ENCODE results near the gene FCN1.

Gene FCN1

DNA sequence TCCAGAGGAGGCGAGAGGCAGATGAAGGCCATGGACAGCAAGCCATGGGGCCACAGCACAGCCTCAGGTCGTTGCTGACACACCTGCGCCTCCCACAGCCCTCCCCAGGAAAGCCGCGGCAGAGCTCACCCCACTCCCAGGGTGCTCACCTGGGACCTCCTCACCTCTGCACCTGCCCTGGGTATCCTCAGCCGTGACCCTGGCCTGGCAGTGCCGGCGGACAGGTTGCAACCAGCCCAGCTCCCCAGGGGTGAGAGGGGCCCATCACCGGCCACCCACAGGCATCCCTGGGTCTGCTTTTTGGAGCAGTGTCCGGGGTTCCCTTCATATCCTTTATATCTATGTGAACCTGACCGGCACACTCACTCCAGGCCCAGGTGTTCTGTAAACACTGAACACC is 30.4 kb upstream of the FCN1 start:
- Histone ChIP-seq H3K4me3 (no peak overlapping the region), H3K36me3 (ENCODE audit: insufficient read depth, low read length) (no peaks in the 10 kb centered on the region), H3K9ac (ENCODE audit: insufficient read length) (no peak overlapping the region), H3K27ac (no peak overlapping the region), H3K9me3 (ENCODE audit: low read depth, low read length) (no peaks in the 10 kb centered on the region)
- no peak for DNase-seq (ENCODE audit: low read depth, low spot score)
- TF ChIP-seq EZH2 (IDR thresholded peaks at IDR 0.05) (no peak), POLR2AphosphoS5 (IDR thresholded peaks at IDR 0.05; ENCODE audit: borderline replicate concordance, low read depth, low read length) (no peak), FOXP2 (optimal IDR thresholded peaks at IDR 0.05; ENCODE audit: control extremely low read depth, extremely low read length, insufficient read depth) (no peak)

DNA sequence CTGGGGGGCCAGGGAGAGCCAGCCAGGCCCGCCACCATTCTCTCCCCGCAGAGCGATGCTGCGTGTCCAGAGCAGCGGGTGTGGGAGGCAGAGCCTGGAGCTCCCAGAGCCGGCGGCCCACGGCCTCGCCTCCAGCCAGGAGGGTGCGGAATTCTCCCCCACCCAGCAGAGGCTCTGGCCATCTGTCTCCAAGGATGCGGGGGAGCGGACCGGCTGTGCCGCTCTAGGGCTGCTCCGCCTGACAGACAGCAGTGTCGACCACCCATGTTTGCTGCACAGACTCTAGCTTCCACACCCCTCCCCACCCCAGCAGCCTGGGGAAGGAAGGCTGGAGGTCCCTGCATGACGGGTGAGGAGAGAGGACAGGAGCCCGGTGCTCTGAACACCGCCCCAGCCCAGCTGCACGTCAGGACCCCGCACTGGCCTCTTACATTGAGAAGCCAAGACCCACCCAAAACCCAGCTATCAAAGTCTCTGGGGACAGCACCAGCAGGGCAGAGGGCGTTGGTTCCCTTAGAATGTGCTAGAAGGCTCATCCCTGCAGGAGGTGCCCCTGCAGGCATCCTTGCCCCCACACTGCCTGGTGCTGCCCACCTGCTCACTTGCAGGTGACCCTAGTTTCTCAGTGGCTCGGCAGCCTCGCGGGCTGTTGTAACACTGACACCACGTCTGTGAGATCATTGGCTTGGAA is 29.7 kb upstream of the FCN1 start:
- TF ChIP-seq POLR2AphosphoS5 (IDR thresholded peaks at IDR 0.05; ENCODE audit: borderline replicate concordance, low read depth, low read length) (no peak), EZH2 (IDR thresholded peaks at IDR 0.05) (no peak), FOXP2 (optimal IDR thresholded peaks at IDR 0.05; ENCODE audit: control extremely low read depth, extremely low read length, insufficient read depth) (no peak)
- Histone ChIP-seq H3K4me3 (no peak overlapping the region), H3K27ac (no peak overlapping the region), H3K9ac (ENCODE audit: insufficient read length) (no peak overlapping the region), H3K9me3 (ENCODE audit: low read depth, low read length) (no peaks in the 10 kb centered on the region), H3K36me3 (ENCODE audit: insufficient read depth, low read length) (no peaks in the 10 kb centered on the region)
- no peak for DNase-seq (ENCODE audit: low read depth, low spot score)

DNA sequence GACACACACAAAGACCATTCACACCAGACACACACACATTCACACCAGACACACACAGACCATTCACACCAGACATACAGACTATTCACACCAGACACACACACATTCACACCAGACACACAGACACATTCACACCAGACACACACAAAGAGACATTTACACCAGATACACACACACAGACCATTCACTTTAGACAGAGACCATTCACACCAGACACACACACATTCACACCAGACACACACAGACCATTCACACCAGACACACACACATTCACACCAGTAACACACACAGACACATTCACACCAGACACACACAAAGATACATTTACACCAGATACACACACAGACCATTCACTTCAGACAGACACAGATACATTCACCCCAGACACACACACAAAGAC is 29.0 kb upstream of the FCN1 start:
- Histone ChIP-seq H3K4me3 (no peak overlapping the region), H3K9ac (ENCODE audit: insufficient read length) (no peak overlapping the region), H3K27ac (no peak overlapping the region), H3K9me3 (ENCODE audit: low read depth, low read length) (no peaks in the 10 kb centered on the region), H3K36me3 (ENCODE audit: insufficient read depth, low read length) (no peaks in the 10 kb centered on the region)
- TF ChIP-seq EZH2 (IDR thresholded peaks at IDR 0.05): no peak
- TF ChIP-seq POLR2AphosphoS5 (IDR thresholded peaks at IDR 0.05; ENCODE audit: borderline replicate concordance, low read depth, low read length): no peak
- no peak for TF ChIP-seq FOXP2 (optimal IDR thresholded peaks at IDR 0.05; ENCODE audit: control extremely low read depth, extremely low read length, insufficient read depth)
- DNase-seq (ENCODE audit: low read depth, low spot score): no peak

DNA sequence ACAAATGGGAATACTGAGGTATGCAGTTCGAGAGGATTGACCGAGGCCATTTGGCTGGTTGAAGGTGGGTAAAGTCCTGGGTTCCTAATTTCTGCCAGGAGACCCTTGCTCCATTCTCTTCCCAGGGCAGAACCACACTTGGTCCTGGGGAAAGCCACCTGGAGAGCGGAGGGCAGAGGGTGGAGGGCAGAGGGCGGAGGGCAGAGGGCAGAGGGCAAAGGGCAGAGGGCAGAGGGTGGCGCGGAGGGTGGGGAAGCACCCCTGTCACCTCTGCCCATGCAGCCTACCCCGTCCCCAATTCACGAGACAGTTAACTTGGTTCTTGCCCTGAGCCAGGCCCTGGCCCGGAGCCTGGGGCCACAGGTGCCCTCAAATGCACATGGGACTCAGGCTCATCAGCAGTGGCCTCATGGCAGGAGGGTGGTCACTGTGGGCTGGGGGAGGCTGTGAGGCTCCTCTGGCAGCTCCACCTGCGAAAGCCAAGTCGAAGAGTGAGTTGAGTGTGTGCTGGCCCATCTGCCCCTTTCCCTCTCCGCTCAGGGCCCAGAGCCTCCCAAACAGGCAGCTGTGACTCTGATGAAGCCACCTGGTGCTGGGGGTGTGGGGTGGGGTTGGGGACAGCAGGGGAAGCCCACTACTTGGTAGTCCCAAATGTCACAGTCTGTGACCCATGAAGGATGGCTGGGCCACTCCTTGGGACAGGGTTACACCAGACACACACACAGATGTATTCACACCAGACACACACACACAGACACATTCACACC is 28.0 kb upstream of the FCN1 start:
- Histone ChIP-seq H3K27ac (no peak overlapping the region), H3K4me3 (no peak overlapping the region), H3K36me3 (ENCODE audit: insufficient read depth, low read length) (no peaks in the 10 kb centered on the region), H3K9me3 (ENCODE audit: low read depth, low read length) (no peaks in the 10 kb centered on the region), H3K9ac (ENCODE audit: insufficient read length) (no peak overlapping the region)
- TF ChIP-seq POLR2AphosphoS5 (IDR thresholded peaks at IDR 0.05; ENCODE audit: borderline replicate concordance, low read depth, low read length) (no peak), EZH2 (IDR thresholded peaks at IDR 0.05) (no peak), FOXP2 (optimal IDR thresholded peaks at IDR 0.05; ENCODE audit: control extremely low read depth, extremely low read length, insufficient read depth) (no peak)
- DNase-seq (ENCODE audit: low read depth, low spot score): no peak

DNA sequence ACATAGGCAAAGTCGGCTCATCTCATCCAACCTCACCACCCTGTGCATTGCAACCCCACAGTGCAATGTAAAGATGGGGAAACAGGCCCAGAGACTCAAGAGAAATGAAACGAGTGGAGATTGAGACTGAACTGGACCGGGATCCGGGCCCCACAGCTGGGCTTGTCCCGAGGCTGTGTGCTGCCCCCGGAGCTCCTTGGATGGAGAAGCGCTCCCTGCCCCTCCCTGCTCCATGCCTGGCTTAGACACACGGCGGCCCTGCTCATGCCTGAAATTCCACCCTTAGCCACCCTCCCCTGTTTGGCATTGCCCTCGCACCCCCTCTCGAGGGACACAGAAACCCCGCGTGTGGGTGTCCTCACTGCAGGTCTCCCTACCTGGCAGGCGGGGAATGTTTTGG is 27.2 kb upstream of the FCN1 start:
- Histone ChIP-seq H3K9me3 (ENCODE audit: low read depth, low read length) (no peaks in the 10 kb centered on the region), H3K36me3 (ENCODE audit: insufficient read depth, low read length) (no peaks in the 10 kb centered on the region), H3K27ac (no peak overlapping the region), H3K4me3 (no peak overlapping the region), H3K9ac (ENCODE audit: insufficient read length) (no peak overlapping the region)
- TF ChIP-seq POLR2AphosphoS5 (IDR thresholded peaks at IDR 0.05; ENCODE audit: borderline replicate concordance, low read depth, low read length) (no peak), EZH2 (IDR thresholded peaks at IDR 0.05) (no peak), FOXP2 (optimal IDR thresholded peaks at IDR 0.05; ENCODE audit: control extremely low read depth, extremely low read length, insufficient read depth) (no peak)
- DNase-seq (ENCODE audit: low read depth, low spot score): no peak

DNA sequence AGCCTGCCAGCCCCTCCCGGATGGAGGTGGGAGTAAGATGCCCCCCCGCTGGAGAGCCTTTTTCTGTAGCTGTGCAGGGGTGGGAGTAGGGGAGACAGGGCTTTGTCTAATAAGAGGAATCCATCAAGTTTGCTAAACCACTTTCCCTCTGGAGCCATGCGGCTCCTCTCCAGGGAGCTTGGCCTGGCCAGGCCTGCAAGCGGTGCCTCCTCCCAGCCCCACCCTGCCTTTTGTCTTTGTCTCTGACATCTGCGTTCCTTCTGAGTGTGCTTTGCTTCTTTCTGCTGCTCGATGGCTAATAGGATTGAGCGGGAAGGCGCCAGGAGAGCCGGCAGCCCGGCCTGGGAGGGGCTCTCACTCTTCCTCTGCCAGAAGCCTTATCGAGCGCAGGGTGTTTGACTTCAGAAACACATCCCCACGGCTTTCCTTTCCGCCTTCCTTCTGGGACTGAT is 26.7 kb upstream of the FCN1 start:
- Histone ChIP-seq H3K9me3 (ENCODE audit: low read depth, low read length) (no peaks in the 10 kb centered on the region), H3K27ac (no peak overlapping the region), H3K9ac (ENCODE audit: insufficient read length) (no peak overlapping the region), H3K4me3 (no peak overlapping the region), H3K36me3 (ENCODE audit: insufficient read depth, low read length) (no peaks in the 10 kb centered on the region)
- TF ChIP-seq POLR2AphosphoS5 (IDR thresholded peaks at IDR 0.05; ENCODE audit: borderline replicate concordance, low read depth, low read length): no peak
- TF ChIP-seq FOXP2 (optimal IDR thresholded peaks at IDR 0.05; ENCODE audit: control extremely low read depth, extremely low read length, insufficient read depth): no peak
- TF ChIP-seq EZH2 (IDR thresholded peaks at IDR 0.05): no peak
- no peak for DNase-seq (ENCODE audit: low read depth, low spot score)

DNA sequence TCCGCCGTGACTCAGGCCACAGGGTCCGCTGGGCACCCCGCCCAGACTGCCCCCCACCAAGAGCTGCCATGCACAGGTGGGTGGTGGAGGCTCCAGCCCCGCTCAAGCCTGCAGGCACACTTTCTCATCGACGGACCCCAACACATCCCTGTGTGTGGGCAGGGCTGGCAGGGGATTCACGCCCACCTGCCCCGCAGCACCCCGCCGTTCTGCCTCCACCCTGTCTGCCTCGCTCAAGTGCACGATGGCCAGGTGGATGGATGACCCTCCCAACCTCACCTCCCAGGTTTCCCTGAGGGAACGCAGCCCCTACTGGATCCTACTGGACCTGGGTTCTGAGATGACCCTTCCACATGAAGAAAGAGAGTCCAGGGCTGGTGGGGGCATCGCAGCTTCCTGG is 26.1 kb upstream of the FCN1 start:
- Histone ChIP-seq H3K27ac (no peak overlapping the region), H3K9me3 (ENCODE audit: low read depth, low read length) (no peaks in the 10 kb centered on the region), H3K9ac (ENCODE audit: insufficient read length) (no peak overlapping the region), H3K4me3 (no peak overlapping the region), H3K36me3 (ENCODE audit: insufficient read depth, low read length) (no peaks in the 10 kb centered on the region)
- TF ChIP-seq EZH2 (IDR thresholded peaks at IDR 0.05): no peak
- DNase-seq (ENCODE audit: low read depth, low spot score): no peak

DNA sequence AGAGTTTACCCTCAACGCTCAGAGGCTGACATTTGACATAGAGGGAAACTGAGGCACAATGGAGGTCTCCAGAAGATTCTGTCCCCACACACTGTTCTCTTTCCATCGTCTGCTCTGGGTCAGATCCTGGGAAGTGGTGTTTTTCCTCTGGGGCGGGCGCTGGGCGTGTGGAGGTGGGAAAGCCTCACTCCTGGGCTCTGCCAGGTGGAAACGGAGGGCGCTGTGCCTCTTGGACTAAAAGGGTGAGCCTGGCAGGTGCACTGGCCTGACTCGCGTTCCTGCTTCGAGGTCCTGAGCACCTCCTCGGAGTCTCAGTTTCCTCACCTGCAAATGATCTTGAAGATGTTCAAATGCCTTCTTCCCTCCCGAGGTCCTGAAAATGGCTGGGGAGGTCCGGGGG is 25.7 kb upstream of the FCN1 start:
- H3K9me3 ChIP-seq (ENCODE audit: low read depth, low read length): no peaks in the 10 kb centered on the region
- no peaks in the 10 kb centered on the region for H3K36me3 ChIP-seq (ENCODE audit: insufficient read depth, low read length)
- no peak overlapping the region for H3K27ac ChIP-seq
- no peak overlapping the region for H3K9ac ChIP-seq (ENCODE audit: insufficient read length)
- no peak for DNase-seq (ENCODE audit: low read depth, low spot score)
- no peak for TF ChIP-seq POLR2AphosphoS5 (IDR thresholded peaks at IDR 0.05; ENCODE audit: borderline replicate concordance, low read depth, low read length)
- TF ChIP-seq EZH2 (IDR thresholded peaks at IDR 0.05): no peak
- TF ChIP-seq FOXP2 (optimal IDR thresholded peaks at IDR 0.05; ENCODE audit: control extremely low read depth, extremely low read length, insufficient read depth): no peak
- no peak overlapping the region for H3K4me3 ChIP-seq

Data from SK-N-MC (cell line).